ENCODE measurements around the gene SEC62. TPM values are rescaled to one million over a fixed set of nuclear protein-coding genes. Genes with fewer than 3 reads are reported as not detected.

SEC62 gene
- total and polyA plus RNA-seq, 8 donors = 23.6 to 119 (median 97.1) TPM

GRCh38 chr3:169945313-169945712, 21.3 kb upstream of the SEC62 start:
- no peak for TF ChIP-seq CTCF (IDR thresholded peaks at IDR 0.05)
- intact Hi-C loops (cut with DNase I) = no loop called here
- ATAC-seq (peak in 2 of 4 donors; percentile 64 to 74), FAIRE-seq (no peak), DNase-seq (peak in 1 of 6 donors; percentile 23)
- no peak overlapping the region for H3K27ac ChIP-seq
- no peaks in the 10 kb centered on the region for H3K27me3 ChIP-seq
- H3K4me1 ChIP-seq = peaks cover 0 to 8% (median 7%) of the 10 kb centered on the region in 3 donors
- H3K9me3 ChIP-seq = no peaks in the 10 kb centered on the region
- H3K36me3 ChIP-seq = no peaks in the 10 kb centered on the region
- H3K4me3 ChIP-seq = no peak overlapping the region
- 82 to 85% methylated on average over 7 of the region's 7 CpGs for WGBS, 2 donors

DNA sequence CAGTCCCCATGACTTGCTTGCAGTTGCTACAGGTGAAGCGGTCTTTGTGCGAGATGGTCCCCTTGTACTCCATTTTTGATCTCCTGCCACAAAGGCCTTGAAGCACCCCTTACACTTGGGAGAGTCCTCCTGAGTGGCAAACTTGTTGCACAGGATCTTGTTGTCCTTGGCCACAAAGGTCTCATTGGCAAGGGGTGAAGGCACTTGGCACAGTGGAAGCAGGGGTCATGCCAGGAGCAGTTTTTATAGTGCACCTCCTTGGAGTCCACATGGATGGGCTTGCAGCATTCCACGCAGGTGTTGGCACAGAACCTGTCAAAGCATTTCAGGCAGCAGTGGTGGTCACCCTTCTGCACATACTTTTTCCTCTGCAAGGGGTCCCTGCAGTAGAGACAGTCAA, 20.3 kb upstream of the SEC62 start:
- no peak for FAIRE-seq
- H3K4me3 ChIP-seq = no peak overlapping the region
- intact Hi-C loops (cut with DNase I) = no loop called here
- H3K36me3 ChIP-seq = no peaks in the 10 kb centered on the region
- no peak for ATAC-seq
- H3K4me1 ChIP-seq = peaks cover 0 to 8% (median 7%) of the 10 kb centered on the region in 3 donors
- no peak for DNase-seq
- no peaks in the 10 kb centered on the region for H3K27me3 ChIP-seq
- TF ChIP-seq CTCF (IDR thresholded peaks at IDR 0.05) = no peak
- no peaks in the 10 kb centered on the region for H3K9me3 ChIP-seq
- 88 to 93% methylated on average over 3 of the region's 3 CpGs for WGBS, 2 donors
- no peak overlapping the region for H3K27ac ChIP-seq

DNA sequence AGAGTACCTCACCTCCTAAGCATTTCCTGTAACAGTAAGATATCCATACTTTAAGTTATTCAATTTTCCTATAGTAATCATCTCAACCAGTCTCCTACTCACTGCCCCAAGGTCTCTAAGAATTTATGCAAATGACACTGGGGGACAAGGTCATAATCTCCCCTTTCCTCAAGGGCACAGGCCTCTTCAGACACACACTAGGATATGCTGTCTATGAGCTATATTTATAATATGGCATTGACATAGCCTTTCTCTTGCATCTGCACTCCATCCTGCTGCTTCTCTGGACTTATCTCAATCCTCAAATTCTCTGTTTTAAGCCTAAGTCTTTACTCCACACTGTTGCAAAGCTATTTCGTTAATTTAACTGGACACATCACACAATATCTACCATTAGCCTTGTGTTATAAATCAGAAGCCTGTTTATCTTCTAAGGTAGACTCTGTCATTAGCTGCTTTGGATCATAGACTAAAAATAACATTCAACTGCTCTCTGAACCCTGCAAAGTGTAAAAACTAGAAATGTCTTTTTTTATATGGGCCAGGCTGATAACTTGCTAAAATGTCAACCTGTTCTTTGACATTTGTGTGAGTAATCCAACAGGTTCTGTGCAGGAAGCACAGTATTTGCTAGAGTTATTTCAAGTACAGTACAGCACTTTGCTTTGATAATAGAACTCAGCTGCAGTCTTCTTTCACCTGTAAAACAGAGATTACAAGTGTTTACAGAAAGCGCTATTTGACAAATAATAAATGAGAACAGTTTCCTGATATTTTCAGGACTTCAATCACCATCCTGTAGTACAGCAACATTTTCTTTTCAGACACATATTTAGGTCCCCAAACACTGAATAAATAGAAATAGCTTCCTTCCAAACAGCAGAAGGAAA, 17.8 kb upstream of the SEC62 start:
- DNase-seq (no peak), ATAC-seq (peak; percentile 65 to 83 (median 72)), FAIRE-seq (no peak)
- TF ChIP-seq CTCF (IDR thresholded peaks at IDR 0.05) = no peak
- Histone ChIP-seq H3K27ac (no peak overlapping the region), H3K27me3 (no peaks in the 10 kb centered on the region), H3K4me3 (no peak overlapping the region), H3K4me1 (peaks cover 0 to 8% (median 7%) of the 10 kb centered on the region in 3 donors), H3K9me3 (no peaks in the 10 kb centered on the region), H3K36me3 (no peaks in the 10 kb centered on the region)
- intact Hi-C loops (cut with DNase I) = no loop called here
- 13 to 16% methylated on average over 2 of the region's 2 CpGs for WGBS, 2 donors

DNA sequence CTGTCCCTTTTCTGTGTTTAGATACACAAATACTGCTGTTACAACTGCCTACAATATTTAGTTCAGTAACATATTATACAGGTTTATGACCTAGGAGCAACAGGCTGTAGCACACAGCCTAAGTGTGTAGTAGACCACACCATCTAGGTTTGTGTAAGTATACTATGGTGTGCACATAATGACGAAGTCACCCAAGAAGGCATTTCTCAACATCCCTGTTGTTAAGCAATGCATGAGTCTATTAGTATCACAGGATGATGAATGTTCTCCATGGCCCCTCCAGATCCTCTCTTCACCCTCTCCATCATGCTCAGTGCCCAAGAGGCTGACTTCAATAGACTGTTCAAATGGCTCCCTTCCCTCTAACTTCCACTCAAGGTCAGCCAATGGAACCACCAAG, 14.6 kb upstream of the SEC62 start:
- H3K27ac ChIP-seq = no peak overlapping the region
- H3K4me3 ChIP-seq = no peak overlapping the region
- no peak for ATAC-seq
- intact Hi-C loops (cut with DNase I) = no loop called here
- peaks cover 0 to 8% (median 7%) of the 10 kb centered on the region in 3 donors for H3K4me1 ChIP-seq
- DNase-seq = no peak
- no peaks in the 10 kb centered on the region for H3K36me3 ChIP-seq
- no peak for TF ChIP-seq CTCF (IDR thresholded peaks at IDR 0.05)
- H3K9me3 ChIP-seq = no peaks in the 10 kb centered on the region
- FAIRE-seq = no peak
- no peaks in the 10 kb centered on the region for H3K27me3 ChIP-seq
- 89 to 100% methylated on average over 1 of the region's 1 CpG for WGBS, 2 donors
